Astrocyte of the hippocampus (primary cell): ENCODE measurements around the gene CORO2A.

Experiments
- DNase-seq: peaks from one replicate; pipeline ENCODE4 v3.0.0; 2011; ENCODE audit warnings: low read depth, low spot score

The CORO2A gene

GRCh38 chr9:98171176-98171925 is 21.1 kb downstream of the CORO2A start:
- no peak for DNase-seq

GRCh38 chr9:98168941-98169488 is 23.4 kb downstream of the CORO2A start:
- no peak for DNase-seq

- no peak for DNase-seq
Measured at GRCh38 chr9:98168153-98168780, 24.2 kb downstream of the CORO2A start.

GRCh38 chr9:98164912-98165311 is 27.5 kb downstream of the CORO2A start:
- DNase-seq: no peak

GRCh38 chr9:98162613-98163012 is 29.8 kb downstream of the CORO2A start:
- DNase-seq: no peak

DNA sequence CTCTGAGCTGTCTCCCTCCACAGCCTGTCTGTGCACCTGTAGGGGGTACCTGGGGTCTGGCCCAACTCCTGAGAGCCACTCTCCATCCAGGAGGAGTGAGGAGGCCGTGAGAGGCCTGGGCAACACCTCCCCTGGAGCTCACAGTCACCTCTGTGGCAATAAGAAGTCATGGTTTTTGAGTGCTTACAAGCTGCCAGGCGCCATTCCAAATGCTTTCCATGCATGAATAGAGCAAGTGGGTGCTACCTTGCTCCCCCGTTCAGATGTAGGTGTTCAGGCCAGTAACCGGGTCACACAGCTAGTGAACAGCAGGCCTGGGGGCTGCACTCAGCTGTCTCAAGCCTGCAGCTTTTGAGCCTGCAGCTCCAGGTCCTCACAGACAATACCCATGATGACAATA is 30.6 kb downstream of the CORO2A start:
- DNase-seq: no peak

DNA sequence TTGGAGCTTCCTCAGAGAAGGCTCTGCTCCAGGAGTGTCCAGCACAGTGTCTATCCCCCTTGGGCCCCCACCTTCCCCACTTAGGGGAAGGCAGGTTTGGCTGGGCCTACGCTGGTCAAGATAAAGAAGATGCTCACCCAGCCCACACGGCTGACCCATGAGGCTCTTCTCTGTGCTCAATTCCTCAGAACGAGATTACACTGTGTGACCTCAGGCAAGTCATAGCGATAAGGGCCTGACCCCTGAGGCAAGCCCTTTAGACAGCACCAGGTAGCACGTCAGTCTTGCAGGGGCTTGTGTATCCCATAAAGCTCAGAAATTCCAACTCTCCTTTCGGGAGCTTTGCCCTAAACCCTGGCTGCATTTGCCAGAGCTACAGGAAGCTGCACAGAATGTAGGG is 32.6 kb downstream of the CORO2A start:
- no peak for DNase-seq

- no peak for DNase-seq
Measured at GRCh38 chr9:98159301-98159700, 33.1 kb downstream of the CORO2A start.

DNA sequence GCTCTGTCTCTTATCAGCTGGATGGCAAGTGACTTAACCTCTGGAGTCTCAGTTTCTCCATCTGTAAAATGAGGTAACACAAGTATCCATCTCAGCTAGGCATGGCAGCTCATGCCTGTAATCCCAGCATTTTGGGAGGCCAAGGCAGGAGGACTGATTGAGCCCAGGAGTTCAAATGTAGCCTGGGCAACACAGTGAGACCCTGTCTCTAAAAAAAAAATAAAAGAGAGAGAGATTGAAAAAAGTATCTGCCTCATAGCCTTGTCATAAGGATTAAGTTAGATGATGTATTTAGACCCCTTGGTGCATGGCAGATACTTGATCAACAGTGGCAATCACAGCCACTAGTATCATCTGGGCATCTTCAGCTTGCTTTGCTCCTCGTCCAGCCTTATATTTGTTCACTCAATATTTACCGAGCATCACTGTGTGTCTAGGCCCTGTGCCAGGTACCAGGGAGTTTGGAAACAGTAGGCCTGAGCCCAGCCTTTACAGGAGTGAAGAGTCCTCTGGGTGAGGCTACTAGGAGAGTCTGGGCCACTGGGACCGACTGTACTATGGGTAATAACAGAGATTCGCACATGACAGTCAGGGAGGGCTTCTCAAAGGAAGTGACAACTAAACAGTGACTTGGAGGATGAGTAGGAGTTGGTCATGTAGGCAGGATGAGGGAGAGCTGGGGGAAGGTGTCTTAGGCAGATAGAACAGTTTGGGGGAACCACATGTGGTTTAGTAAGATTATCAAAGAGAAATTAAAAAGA is 34.2 kb downstream of the CORO2A start:
- no peak for DNase-seq

GRCh38 chr9:98157372-98157771 is 35.1 kb downstream of the CORO2A start:
- no peak for DNase-seq

- no peak for DNase-seq
Measured at GRCh38 chr9:98154678-98155077, 37.8 kb downstream of the CORO2A start.

- DNase-seq: no peak
Measured at GRCh38 chr9:98152526-98152925, 39.9 kb downstream of the CORO2A start.

DNA sequence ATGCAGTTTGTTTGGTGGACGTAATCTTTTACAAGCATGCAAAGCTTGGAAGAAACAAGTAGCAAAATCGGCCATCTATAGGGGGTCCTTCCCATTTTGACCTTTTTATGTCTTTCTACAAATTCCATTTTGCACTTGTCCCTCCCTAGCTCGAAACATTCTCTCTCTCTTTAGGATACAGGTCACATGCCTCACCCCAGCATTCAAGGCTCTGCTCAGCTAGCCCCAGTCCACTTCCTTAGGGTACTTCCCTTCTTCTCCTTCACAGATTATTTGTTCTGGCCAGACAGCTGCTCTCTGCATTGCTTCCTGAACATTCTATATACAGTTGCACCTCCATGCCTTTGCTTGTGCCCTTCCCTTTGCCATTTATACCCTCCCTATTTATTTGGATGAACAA is 41.7 kb downstream of the CORO2A start:
- no peak for DNase-seq

GRCh38 chr9:98150164-98150563 is 42.3 kb downstream of the CORO2A start:
- DNase-seq: no peak

DNA sequence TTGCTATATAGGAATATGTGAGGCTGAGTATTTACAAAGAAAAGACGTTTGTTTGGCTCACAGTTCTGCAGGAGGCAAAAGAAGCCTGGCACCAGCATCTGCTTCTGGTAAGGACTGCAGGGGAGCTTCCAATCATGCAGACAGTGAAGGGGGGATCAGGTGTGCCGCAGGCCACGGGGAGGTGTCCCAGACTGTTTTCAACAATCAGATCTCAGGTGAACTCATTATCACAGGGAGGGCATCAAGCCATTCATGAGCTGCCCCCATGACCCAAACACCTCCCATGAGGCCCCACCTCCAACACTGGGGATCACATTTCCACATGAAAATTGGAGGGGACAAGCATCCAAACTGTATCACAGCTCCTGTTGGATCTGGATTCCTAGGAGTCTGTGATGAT is 43.0 kb downstream of the CORO2A start:
- no peak for DNase-seq

DNA sequence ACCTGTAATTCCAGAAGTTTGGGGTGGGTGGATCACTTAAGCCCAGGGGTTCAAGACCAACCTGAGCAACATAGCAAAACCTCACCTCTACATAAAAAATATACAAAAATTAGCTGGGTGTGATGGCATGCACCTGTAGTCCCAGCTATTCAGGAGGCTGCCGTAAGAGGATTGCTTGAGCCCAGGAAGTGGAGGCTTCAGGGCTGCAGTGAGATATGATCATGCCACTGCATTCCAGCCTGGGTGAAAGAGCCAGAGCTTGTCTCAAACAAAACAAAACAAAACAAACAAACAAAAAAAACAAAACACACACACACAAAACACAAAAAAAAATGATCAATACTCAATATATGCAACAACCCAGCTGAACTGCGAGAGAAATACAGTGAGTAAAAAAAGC is 44.0 kb downstream of the CORO2A start:
- no peak for DNase-seq

GRCh38 chr9:98147582-98147981 is 44.9 kb downstream of the CORO2A start:
- DNase-seq: no peak

DNA sequence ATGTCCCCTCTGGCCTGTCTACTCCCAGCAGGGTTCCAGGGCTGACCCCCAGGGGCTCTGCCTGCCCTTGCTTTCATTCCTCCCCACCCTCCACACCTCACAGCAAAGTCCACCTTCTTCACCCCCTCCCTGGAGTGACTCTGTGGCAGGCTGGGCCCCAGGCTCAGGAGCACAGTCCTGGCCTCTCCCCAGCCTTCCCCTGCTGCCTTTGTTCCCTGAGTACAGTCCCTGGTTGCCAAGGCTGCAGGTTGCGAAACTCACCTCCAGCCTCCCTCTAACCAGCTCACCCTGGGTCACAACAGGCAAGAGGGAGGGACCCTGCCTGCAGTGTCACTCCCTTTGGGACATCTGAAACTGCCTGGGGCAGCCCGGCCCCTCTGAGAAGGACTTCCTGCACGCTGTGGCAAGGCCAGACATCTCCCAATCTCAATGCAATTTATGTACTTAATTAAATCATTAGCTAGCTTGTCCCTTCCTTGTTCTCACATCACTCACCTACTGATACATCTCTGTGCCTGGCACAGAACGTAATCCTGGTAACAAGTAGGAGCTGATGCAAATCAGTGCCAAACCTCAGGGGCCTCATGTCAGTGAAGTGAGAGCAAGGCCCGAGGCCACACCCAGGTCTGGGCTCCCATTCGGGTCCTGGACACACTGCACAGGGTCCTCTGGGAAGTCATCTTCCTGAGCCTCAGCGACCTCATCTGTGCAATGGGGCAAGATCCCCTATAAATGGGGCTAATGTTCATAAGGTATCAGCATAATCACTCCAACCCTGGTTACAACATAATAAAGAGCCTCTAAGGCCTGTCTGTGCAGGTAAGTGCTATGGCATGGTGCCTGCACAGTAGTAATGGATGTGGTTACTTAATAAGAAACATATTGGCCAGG is 46.1 kb downstream of the CORO2A start:
- DNase-seq: peak; percentile 22

DNA sequence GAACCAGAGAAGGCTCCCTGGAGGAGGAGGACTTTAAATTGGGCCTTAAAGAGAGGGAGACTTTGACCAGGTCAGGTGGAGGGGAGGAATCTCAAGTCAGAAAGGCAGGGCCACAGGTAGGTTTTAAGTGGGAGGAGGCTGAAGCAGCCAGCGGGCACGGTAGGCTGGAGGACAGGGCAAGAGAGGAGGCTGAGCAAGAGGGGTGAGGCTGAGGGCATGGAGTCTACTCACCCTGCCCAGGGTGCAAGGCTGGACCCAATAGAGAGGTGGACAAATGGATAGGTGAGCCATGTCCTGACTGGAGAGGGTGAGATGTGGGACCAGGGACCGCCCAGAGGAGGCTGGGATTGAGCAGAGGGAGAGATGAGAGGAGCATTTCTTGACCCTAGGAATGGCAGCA is 47.8 kb downstream of the CORO2A start:
- DNase-seq: no peak

- DNase-seq: no peak
Measured at GRCh38 chr9:98144076-98144475, 48.4 kb downstream of the CORO2A start.

- no peak for DNase-seq
Measured at GRCh38 chr9:98142925-98143481, 49.4 kb downstream of the CORO2A start.
